ENCODE measurements around the gene CHRDL1.
"Not testable (repeated sequence)": the region's sequence is repeated elsewhere in the genome, so short reads cannot be mapped to it uniquely, and the experiment has no call there.

The CHRDL1 gene

DNA sequence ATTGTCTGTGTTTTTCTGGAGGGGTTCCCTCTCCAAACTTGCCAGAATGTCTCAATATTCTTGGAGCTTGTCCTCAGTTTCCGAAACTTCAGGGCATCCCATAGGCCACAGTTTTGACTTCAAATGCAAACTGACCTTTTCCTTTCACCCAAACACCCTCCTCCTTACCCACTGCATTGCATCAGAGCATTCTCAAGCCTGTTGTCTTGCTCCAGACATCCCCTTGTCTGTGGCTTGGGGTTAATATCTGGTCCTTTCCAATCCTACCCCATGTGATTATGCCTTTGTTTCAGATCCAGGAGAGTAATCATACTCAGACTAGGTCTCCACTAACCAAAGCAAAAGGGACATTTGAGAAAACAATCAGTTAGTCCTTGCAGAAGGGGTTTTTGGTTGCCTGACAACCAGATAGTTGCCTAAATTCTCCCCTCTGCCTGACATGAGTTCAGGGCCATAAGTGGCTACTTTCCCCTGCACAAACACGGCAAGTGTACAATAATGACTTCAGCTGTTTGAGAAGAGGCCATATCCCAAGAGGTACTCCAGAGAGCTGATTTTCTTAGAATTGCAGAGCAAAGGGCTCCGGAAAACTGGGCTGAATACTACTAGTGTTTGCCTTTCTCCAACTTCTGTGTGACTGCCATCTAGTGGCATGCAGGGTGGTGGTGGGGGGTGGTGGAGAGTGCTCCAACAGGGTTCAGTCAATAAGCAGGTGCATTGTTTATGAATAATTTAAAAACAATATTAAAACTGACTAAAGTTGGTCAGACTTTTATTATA is 130.2 kb downstream of the CHRDL1 start:
- Mint-ChIP-seq H3K27me3 (no peaks in the 10 kb centered on the region), H3K4me3 (no peak overlapping the region), H3K9me3 (no peaks in the 10 kb centered on the region), H3K36me3 (ENCODE audit: low read depth) (no peaks in the 10 kb centered on the region), H3K4me1 (ENCODE audit: low read depth) (no peaks in the 10 kb centered on the region), H3K27ac (no peak overlapping the region)
- intact Hi-C loops (cut with micrococcal nuclease) = loop anchor here (10.0 kb wide), 1 partner anchor 211 kb away; no protein-coding TSS in a partner anchor

- H3K9me3 Mint-ChIP-seq = no peaks in the 10 kb centered on the region
- no peak overlapping the region for H3K27ac Mint-ChIP-seq
These were observed 138.5 kb downstream of the CHRDL1 start for GRCh38 chrX:110657073-110657472.

DNA sequence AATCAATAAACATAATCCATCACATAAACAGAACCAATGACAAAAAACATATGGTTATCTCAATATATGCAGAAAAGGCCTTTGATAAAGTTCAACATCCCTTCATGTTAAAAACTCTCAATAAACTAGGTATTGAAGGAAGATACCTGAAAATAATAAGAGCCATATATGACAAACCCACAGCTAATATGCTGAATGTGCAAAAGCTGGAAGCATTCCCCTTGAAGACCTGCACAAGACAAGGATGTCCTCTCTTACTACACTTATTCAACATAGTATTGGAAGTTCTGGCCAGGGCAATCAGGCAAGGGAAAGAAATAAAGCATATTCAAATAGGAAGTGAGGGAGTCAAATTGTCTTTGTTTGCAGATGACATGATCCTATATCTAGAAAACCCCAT is 141.3 kb downstream of the CHRDL1 start:
- intact Hi-C loops (cut with micrococcal nuclease); H3K27ac Mint-ChIP-seq; H3K27me3 Mint-ChIP-seq; H3K36me3 Mint-ChIP-seq (ENCODE audit: low read depth); H3K4me3 Mint-ChIP-seq; H3K9me3 Mint-ChIP-seq; H3K4me1 Mint-ChIP-seq (ENCODE audit: low read depth): not testable (repeated sequence)

More at GRCh38 chrX:110657073-110657472, 138.5 kb downstream of the CHRDL1 start:
- Mint-ChIP-seq H3K36me3 (ENCODE audit: low read depth) (no peaks in the 10 kb centered on the region), H3K27me3 (no peaks in the 10 kb centered on the region), H3K4me3 (no peak overlapping the region), H3K4me1 (ENCODE audit: low read depth) (no peaks in the 10 kb centered on the region)
- intact Hi-C loops (cut with micrococcal nuclease) = no loop called here

DNA sequence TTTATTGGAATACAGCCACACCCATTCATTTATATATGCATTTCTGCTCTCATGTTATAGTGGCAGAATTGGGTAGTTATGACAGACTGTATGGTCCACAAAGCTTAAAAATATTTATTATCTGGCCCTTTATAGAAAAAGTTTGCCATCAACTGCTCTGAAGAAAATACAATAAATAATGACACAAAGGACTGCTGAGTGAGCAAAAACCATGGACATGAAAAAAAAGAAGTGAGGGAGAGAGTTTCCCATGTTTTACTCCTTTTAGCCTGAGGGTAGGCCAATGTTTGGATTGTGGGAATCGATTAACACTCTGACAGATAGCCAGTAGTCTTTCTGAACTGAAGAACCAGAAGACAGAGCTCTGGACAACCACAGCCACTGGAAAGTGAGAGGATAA is 149.2 kb downstream of the CHRDL1 start:
- H3K4me1 Mint-ChIP-seq (ENCODE audit: low read depth) = no peaks in the 10 kb centered on the region
- H3K27me3 Mint-ChIP-seq = no peaks in the 10 kb centered on the region
- no peaks in the 10 kb centered on the region for H3K36me3 Mint-ChIP-seq (ENCODE audit: low read depth)

More for the DNA sequence above, 149.2 kb downstream of the CHRDL1 start:
- Mint-ChIP-seq H3K4me3 (no peak overlapping the region), H3K9me3 (peaks cover 8% of the 10 kb centered on the region), H3K27ac (no peak overlapping the region)
- intact Hi-C loops (cut with micrococcal nuclease) = no loop called here
